HCEC 1CT (cell line): Measurements from ENCODE around the gene FAM136A.
A peak's percentile ranks its signal among the peaks of the same experiment; 100 is the strongest.
"Not testable (repeated sequence)": the region's sequence is repeated elsewhere in the genome, so short reads cannot be mapped to it uniquely, and the experiment has no call there.

Source experiments
- DNase-seq: peaks from one replicate; pipeline ENCODE4 v3.0.0-alpha.2; 2017

Gene FAM136A

DNA sequence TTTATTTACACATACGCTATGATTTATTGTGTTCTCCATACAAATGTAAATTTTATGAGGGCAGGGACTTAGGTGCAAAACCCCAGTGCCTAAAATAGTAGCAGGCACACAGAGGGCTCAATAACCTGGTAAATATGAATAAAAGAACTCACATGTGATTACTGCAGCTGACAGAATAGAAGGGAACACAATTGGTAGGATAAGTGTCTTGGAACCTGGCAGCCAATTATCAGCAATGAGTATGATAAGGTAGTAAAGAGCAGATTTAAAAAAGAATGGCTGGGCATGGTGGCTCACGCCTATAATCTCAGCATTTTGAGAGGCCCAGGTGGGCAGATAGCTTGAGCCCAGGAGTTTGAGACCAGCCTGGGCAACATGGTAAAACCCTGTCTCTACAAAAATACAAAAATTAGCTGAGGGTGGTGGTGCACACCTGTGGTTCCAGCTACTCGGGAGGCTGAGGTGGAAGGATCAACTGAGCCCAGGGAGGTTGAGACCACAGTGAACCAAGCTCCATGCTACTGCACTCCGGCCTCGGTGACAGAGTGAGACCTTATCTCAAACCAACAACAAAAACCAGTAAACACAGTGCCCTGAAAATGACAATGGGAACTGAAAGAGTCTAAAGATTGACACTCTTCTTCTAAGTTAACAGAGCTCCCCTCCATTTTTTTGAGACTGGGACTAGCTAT lies 18.2 kb downstream of the FAM136A start:
- DNase-seq: no peak

DNA sequence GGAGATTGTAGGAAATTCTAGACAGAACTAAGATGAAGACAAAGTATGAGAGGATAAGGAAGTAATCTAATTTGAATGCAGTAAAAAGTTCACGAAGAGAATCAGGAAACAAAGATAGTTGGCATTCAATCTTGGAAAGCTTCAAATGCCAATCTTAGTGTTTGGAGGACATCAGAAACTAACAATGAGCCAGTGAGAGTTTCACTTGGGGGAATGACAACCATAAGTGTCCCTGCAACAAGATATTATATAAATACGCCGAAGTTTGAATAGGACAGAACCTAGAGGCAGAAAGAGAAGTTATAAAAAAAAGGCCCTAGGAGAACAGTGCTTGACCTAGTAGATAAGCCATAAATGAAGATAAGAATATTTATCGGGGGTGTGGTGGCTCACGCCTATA lies 19.4 kb downstream of the FAM136A start:
- DNase-seq: no peak

GRCh38 chr2:70280242-70280798 lies 21.5 kb downstream of the FAM136A start:
- DNase-seq: no peak

DNA sequence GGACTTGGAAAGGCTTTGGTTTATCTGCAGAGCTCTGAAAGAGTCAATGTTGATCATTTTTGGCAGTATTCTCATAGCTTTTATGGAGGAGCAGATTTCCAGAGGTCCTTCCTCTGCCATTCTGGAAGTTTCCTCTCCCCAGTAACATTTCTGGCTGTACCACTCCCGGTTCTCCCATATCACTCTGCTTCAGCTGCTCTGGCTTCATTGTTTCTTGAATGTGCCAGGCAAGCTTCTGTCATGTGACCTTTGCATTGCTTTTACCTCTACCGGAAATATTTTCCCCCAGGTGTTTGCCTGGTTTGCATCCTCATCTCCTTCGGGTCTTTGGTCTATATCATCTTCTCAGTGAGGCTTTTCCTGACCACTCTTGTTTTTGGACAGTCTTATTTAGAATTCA lies 31.5 kb downstream of the FAM136A start:
- no peak for DNase-seq

DNA sequence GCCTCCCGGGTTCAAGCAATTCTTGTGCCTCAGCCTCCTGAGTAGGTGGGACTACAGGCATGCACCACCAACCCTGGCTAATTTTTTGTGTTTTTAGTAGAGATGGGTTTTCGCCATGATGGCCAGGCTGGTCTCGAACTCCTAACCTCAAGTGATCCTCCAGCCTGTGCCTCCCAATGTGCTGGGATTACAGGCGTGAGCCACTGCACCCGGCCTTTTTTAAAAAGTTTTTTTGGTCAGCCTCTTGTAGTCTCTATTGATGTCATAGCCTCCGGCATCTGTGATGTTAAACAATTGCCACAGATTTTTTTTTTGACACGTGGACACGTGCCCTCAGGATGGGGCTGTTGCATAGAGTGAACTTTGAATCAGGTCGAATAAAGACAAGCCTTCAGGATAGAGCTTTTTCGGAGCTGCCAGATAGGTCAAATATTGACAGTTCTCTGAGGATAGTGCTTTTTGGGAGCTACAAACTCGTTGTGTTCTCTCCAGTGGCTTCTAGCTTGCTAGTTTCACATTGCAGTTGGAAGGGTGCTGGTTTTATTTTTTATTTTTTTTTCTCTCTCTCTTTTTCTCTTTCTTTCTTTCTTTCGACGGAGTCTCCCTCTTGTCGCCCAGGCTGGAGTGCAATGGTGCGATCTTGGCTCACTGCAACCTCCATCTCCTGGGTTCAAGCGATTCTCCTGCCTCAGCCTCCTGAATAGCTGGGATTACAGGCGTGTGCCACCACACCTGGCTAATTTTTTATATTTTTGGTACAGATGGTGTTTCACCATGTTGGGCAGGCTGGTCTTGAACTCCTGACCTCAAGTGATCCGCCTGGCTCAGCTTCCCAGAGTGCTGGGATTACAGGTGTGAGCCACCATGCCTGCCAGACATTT lies 32.2 kb downstream of the FAM136A start:
- not testable (repeated sequence) for DNase-seq

GRCh38 chr2:70266925-70267324 lies 34.9 kb downstream of the FAM136A start:
- not testable (repeated sequence) for DNase-seq

- DNase-seq: no peak
Observed at GRCh38 chr2:70261501-70261900, 40.4 kb downstream of the FAM136A start.

DNA sequence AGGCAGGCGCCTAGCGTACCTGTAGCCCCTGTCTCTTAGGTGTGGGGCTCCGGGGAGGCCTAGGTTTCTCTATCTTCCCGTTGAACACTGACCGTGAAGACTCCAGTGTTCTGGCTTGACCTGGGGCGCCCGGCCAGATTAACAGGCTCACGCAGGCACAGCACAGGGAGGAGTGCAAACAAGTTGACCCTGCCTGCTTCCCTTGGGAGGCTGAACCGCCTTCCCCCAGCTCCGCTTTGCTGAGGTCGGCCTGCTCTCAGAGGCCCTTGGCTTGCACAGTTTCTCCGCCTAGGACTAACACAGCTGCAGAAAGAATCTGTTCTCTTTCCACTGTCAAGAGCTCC lies 43.4 kb downstream of the FAM136A start:
- DNase-seq: peak; percentile 13

DNA sequence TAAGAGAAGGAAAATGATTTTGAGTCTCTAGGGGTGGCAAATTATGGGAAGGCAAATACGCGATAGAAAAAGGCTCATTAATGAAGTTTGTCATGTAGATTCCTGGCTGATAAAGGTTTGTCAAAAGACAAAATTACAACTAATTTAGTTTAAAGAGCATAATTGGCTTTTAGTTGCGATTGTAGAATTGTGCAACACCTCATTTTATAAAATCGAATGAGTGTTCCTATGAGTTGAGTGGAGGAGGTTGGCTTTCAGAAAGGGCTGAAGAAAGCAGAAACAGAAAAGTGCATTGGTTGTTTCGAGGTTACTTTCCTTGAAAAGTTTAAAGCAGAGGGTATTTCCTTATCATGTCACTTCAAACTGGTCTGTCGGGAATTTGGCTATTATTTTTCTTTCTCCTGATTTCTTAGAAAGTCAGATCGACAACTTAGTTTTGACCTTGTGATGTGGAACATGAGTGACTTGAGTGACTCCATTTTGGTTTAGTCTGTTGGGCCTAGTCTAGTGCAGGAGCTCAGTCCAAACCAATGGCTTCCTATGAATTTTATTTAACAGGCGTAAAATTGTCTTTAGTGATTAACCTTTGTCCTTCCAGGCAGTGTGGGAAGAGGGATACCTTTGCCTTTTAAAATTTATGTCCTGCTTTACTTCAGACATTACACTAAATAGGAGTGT lies 46.1 kb downstream of the FAM136A start:
- DNase-seq: no peak

DNA sequence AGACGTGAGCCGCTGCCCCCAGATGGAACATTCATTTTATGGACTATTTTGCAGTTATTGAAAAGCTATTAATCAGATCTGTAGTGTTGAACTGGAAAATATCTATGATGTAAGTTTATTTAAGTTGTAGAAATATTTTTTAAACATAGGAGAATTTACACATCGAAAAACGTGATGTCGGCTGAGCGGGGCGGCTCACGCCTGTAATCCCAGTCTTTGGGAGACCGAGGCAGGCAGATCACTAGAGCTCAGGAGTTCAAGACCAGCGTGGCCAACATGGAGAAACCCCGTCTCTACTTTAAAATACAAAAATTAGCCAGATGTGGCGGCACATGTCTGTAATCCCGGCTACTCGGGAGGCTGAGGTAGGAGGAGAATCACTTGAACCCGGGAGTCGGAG lies 51.4 kb downstream of the FAM136A start:
- DNase-seq: no peak

- DNase-seq: peak; percentile 98
Observed at GRCh38 chr2:70248181-70248847, 53.6 kb downstream of the FAM136A start, which contains the start of gene TIA1. Gene TIA1 (minus strand): TSS chr2:70248628. CDS start chr2:70248430, 198 bp downstream.

- peak; percentile 15 for DNase-seq
Observed at GRCh38 chr2:70247364-70248180, 54.3 kb downstream of the FAM136A start.
